Bladder microvascular endothelial cell (primary cell): Measurements from ENCODE around the gene CPA1. TPM values are rescaled to one million over a fixed set of nuclear protein-coding genes. Genes with fewer than 3 reads are reported as not detected.

Source experiments
- total RNA-seq: library from RNA; depleted of rRNA; stranded (reverse); fragments of >200 nt; gene quantifications from 2 replicates; pipeline ENCODE4 v1.2.3, GENCODE V29; 2014

CPA1 gene
- total RNA-seq = not detected in 2 replicates

DNA sequence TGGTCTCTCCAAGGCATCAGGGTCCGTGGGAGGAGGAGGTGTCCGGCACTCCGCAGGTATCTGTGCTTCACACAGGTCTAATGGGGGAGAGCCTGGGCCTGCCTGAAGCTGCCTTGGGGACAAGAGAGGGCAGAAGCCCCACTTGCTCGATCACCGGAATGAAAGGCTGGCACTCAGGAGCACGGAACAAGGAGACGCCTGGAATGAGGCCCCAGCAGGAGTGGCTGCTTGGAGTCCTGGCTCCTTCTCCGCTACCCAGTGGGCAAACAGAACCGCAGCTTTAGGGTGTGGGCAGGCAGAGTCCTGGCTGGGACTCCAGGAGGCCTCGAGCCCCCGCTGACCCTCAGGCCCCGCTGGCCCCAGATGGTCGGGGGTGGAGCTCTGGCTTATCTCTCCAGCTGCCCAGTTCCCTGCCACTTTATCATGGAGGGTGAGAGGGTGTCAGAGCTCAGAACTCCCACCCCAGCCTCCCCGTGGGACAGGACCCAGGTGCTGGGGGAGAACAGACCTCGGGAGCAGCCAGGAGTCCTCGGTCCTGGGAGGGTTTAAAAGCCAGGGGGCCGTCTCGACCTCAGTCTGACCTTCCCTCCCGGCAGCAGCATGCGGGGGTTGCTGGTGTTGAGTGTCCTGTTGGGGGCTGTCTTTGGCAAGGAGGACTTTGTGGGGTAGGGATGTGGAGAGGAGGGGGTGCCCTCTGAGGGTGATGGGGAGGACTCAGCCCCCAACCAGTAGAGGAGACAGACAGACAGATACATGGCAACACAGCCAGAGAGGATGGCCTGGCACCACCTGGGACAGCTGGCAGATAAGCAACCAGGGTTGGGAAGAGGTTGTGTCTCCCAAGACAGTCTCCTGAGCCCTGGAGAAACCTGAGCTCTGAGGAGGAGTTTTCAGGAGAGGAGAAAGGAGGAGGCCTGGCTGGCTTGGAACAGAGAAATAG lies at the start of gene CPA1:
Gene CPA1, plus strand, starts transcription at position 574 of the 940 bp plus-strand sequence. Its CDS starts 27 bp downstream, at position 601.

DNA sequence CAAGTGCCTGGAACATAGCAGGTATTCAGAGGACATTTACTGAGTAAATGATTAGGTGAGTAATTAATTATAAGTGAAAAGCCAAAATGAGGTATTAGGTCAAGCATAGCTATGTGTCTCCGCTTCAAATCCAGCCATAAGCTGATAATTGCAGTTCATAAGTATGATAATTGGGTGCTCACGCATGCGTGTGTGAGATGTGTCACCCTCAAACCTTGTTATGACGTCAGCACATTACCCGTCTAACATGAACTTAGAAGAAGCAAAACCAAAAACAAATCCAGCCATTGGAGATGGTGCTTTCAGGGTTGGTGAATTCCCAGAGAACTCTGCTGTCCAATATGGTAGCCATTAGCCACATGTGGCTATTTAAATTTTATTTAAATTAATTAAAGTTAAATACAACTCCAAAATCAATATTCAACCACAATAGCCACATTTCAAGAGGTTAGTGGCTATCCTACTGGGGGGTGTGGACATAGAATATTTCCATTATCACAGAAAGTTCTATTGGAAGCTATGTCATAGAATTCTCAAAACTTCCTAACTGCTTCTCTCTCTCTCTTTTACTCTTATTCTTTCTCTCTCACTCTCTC lies 35.9 kb upstream of the CPA1 start, which contains the start of gene CPA5:
Gene CPA5, plus strand, starts transcription at position 546 of the 596 bp plus-strand sequence. CDS start 1,670 bp downstream, outside the sequence.

Other genes starting within 250 kb of the CPA1 start
- 4.4 and 8.7 TPM in 2 replicates for gene TMEM209, start 175.1 kb upstream of the CPA1 start, total RNA-seq
- not detected in 2 replicates for gene SSMEM1, start 172.6 kb upstream of the CPA1 start, total RNA-seq
- not detected in 2 replicates for gene CPA2, start 113.6 kb upstream of the CPA1 start, total RNA-seq
- gene CPA4, start 87.3 kb upstream of the CPA1 start, total RNA-seq = 0.25 TPM in 1 of 2 replicates, not detected in the other
- not detected in 2 replicates for gene CPA5, start 35.7 kb upstream of the CPA1 start, total RNA-seq
- 6.5 and 9.8 TPM in 2 replicates for gene CEP41, start 60.5 kb downstream of the CPA1 start, total RNA-seq
- 1.1 and 3.2 TPM in 2 replicates for gene MEST, start 111.6 kb downstream of the CPA1 start, total RNA-seq